ENCODE measurements around the gene JOSD1. TPM values are rescaled to one million over a fixed set of nuclear protein-coding genes. Genes with fewer than 3 reads are reported as not detected.

The JOSD1 gene
- total RNA-seq, 1 experiment from 2014 or later: 19.2 TPM

DNA sequence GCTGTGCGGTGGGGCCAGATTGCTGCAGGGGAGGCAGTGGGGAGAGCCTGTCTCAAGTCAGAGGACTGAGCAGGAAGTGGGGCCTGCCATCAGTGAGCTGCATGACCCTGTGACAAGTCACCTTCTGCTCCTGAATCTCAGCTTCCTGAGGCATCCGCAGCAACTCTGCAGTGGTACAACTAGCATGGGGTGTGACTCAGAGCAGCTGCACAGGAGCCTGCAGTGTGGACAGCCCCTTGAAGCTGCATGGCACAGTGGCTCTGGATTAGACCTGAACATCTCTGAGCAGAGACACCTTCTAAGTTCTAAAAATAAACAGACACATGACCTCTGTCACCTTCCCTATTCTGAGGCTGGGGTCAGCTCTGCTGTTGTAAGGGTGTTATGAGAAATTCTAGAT, 62.5 kb downstream of the JOSD1 start:
- Histone ChIP-seq H3K23ac (ENCODE audit: insufficient read length, low read depth, low read length) (no peak overlapping the region), H3K4ac (ENCODE audit: low read depth, low read length) (no peak overlapping the region), H2BK12ac (ENCODE audit: insufficient read length, low read depth, low read length) (no peak overlapping the region), H3K23me2 (ENCODE audit: insufficient read length, low read depth, low read length, poor library complexity, severe bottlenecking) (no peaks in the 10 kb centered on the region), H3K14ac (ENCODE audit: insufficient read depth, low read length) (no peak overlapping the region), H3K9me3 (ENCODE audit: control insufficient read depth, low read depth, low read length) (no peaks in the 10 kb centered on the region), H3K56ac (ENCODE audit: insufficient read length, low read depth, low read length) (no peak overlapping the region), H3K27ac (ENCODE audit: insufficient read length, low read depth, low read length) (no peak overlapping the region), H3K79me1 (ENCODE audit: insufficient read depth, low read depth, low read length, poor library complexity, severe bottlenecking) (no peaks in the 10 kb centered on the region), H3K27me3 (ENCODE audit: insufficient read depth, low read length) (no peaks in the 10 kb centered on the region), H3K79me2 (ENCODE audit: insufficient read depth, low read length) (no peaks in the 10 kb centered on the region), H3K9ac (ENCODE audit: extremely low read depth, insufficient read length, low read length) (no peak overlapping the region), H3T11ph (ENCODE audit: low read length) (no peak overlapping the region), H4K91ac (ENCODE audit: insufficient read length, low read depth, low read length) (no peak overlapping the region), H3K18ac (ENCODE audit: insufficient read length, low read depth, low read length) (no peak overlapping the region), H2BK20ac (ENCODE audit: low read depth, low read length, poor library complexity, severe bottlenecking) (no peak overlapping the region), H2BK5ac (ENCODE audit: insufficient read length, low read length) (no peak overlapping the region), H2AFZ (ENCODE audit: low read length) (no peak overlapping the region), H3K4me1 (ENCODE audit: insufficient read depth, low read length) (no peaks in the 10 kb centered on the region), H2BK120ac (ENCODE audit: low read depth, low read length, poor library complexity, severe bottlenecking) (no peak overlapping the region), H4K8ac (replicated peaks; ENCODE audit: insufficient read length, low read depth, low read length) (no peak overlapping the region), H4K20me1 (ENCODE audit: control insufficient read depth, insufficient read depth, insufficient read length) (no peaks in the 10 kb centered on the region), H3K4me2 (ENCODE audit: insufficient read depth, insufficient read length, low read length) (no peak overlapping the region), H2AK5ac (ENCODE audit: insufficient read length, low read length) (no peak overlapping the region), H2BK15ac (ENCODE audit: low read depth, low read length) (no peak overlapping the region), H4K5ac (ENCODE audit: insufficient read length, low read depth, low read length) (no peak overlapping the region)
- Mint-ChIP-seq H3K27ac (no peak overlapping the region), H3K27me3 (ENCODE audit: low read depth) (no peaks in the 10 kb centered on the region), H3K36me3 (ENCODE audit: insufficient read depth in 1 of 3, low read depth in 3 of 3) (peaks cover 0 to 34% (median 18%) of the 10 kb centered on the region in 3 experiments; a peak in 6 of 7 replicates), H3K9me3 (no peaks in the 10 kb centered on the region), H3K4me3 (no peak overlapping the region), H3K4me1 (no peaks in the 10 kb centered on the region)
- DNase-seq: no peak
- WGBS (ENCODE audit: extremely low coverage, insufficient read length, low lambda C conversion rate): no CpG with 5 or more reads among the region's 2 CpGs
- TF ChIP-seq, protein P1, sequence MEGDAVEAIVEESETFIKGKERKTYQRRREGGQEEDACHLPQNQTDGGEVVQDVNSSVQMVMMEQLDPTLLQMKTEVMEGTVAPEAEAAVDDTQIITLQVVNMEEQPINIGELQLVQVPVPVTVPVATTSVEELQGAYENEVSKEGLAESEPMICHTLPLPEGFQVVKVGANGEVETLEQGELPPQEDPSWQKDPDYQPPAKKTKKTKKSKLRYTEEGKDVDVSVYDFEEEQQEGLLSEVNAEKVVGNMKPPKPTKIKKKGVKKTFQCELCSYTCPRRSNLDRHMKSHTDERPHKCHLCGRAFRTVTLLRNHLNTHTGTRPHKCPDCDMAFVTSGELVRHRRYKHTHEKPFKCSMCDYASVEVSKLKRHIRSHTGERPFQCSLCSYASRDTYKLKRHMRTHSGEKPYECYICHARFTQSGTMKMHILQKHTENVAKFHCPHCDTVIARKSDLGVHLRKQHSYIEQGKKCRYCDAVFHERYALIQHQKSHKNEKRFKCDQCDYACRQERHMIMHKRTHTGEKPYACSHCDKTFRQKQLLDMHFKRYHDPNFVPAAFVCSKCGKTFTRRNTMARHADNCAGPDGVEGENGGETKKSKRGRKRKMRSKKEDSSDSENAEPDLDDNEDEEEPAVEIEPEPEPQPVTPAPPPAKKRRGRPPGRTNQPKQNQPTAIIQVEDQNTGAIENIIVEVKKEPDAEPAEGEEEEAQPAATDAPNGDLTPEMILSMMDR (conservative IDR thresholded peaks at IDR 0.05): no peak

Other genes starting within 250 kb of the JOSD1 start
- gene KCNJ4, start 245.7 kb downstream of the JOSD1 start, total RNA-seq (2021): 0.88 and 0.92 TPM in 2 replicates
- gene KDELR3, start 232.8 kb downstream of the JOSD1 start, total RNA-seq (2021): 7.2 and 7.3 TPM in 2 replicates
- 529 and 538 TPM in 2 replicates for gene DDX17, start 194.6 kb downstream of the JOSD1 start, total RNA-seq (2021)
- 6.1 and 6.8 TPM in 2 replicates for gene DMC1, start 130.8 kb downstream of the JOSD1 start, total RNA-seq (2021)
- 3.6 and 4.2 TPM in 2 replicates for gene FAM227A, start 44.6 kb downstream of the JOSD1 start, total RNA-seq (2021)
- 24.8 and 26.6 TPM in 2 replicates for gene CBY1, start 44.3 kb downstream of the JOSD1 start, total RNA-seq (2021)
- gene TOMM22, start 19.0 kb downstream of the JOSD1 start, total RNA-seq (2021): 128 TPM in 2 replicates
- gene GTPBP1, start 5.0 kb upstream of the JOSD1 start, total RNA-seq (2021): 108 TPM in 2 replicates
- 12.0 and 12.1 TPM in 2 replicates for gene SUN2, start 55.1 kb upstream of the JOSD1 start, total RNA-seq (2021)
- gene DNAL4, start 93.2 kb upstream of the JOSD1 start, total RNA-seq (2021): 8.3 and 8.9 TPM in 2 replicates
- 7.8 and 8.1 TPM in 2 replicates for gene NPTXR, start 143.1 kb upstream of the JOSD1 start, total RNA-seq (2021)
- gene CBX6, start 171.3 kb upstream of the JOSD1 start, total RNA-seq (2021): 31.4 and 32.8 TPM in 2 replicates